Endothelial cell of umbilical vein (primary cell): ENCODE data around the gene HYLS1. TPM values are rescaled to one million over a fixed set of nuclear protein-coding genes. Genes with fewer than 3 reads are reported as not detected.

Experiments
- BruUV-seq: library from RNA; stranded (reverse); fragments of 400-500 nt; replicated peaks from 2 replicates; lab custom pipeline; 2021; lab: Mats Ljungman, UMichigan
- CTCF ChIA-PET: fragments of 300-600, 350-600 bp; sonication (Branson Sonifier 250); formaldehyde crosslinking; loops from one replicate; lab custom pipeline; 2021; ENCODE audit warnings: antibody characterized with exemption, inconsistent platforms; lab: Charles Lee
- POLR2A ChIA-PET: fragments of 300-600, 350-600 bp; sonication (Branson Sonifier 250); formaldehyde crosslinking; loops from one replicate; lab custom pipeline; 2021; ENCODE audit warnings: antibody characterized with exemption, inconsistent platforms; lab: Charles Lee
- DNase-seq: peaks from one replicate; pipeline ENCODE4 v3.0.0-alpha.2; 2011; ENCODE audit warnings: low read depth, low spot score
- FAIRE-seq: peaks from 2 replicates; lab custom pipeline; 2011; peaks lifted over from hg19 to GRCh38; lab: Jason Lieb, UNC
- H2AFZ ChIP-seq: 2 replicates; pipeline ENCODE4 v1.6.0; 2012; ENCODE audit warnings: low read depth, low read length, control low read depth, inconsistent platforms
- H3K27ac ChIP-seq: 2 replicates; pipeline ENCODE4 v1.5.1; 2011; ENCODE audit warnings: low read depth, mild to moderate bottlenecking, control low read depth, low read length, moderate library complexity; ENCODE audit not compliant: insufficient read depth
- H3K27me3 ChIP-seq, 2 experiments: 2 replicates each; pipeline versions ENCODE4 v1.6.0 to v1.6.1; 2011; ENCODE audit warnings: low read length in 2 of 2, mixed read lengths in 1 of 2; ENCODE audit not compliant: control insufficient read depth in 2 of 2, insufficient read depth in 2 of 2
- H3K36me3 ChIP-seq, 2 experiments: 2 replicates in 1 of 2; 3 replicates in 1 of 2; pipeline ENCODE4 v1.5.1; 2011; ENCODE audit warnings: low read length in 2 of 2, mild to moderate bottlenecking in 1 of 2, moderate library complexity in 1 of 2; ENCODE audit not compliant: control insufficient read depth in 2 of 2, insufficient read depth in 2 of 2; ENCODE audit errors: extremely low read depth in 1 of 2
- H3K4me1 ChIP-seq: 3 replicates; pipeline ENCODE4 v1.5.1; 2011; ENCODE audit warnings: mild to moderate bottlenecking, low read length; ENCODE audit not compliant: control insufficient read depth, insufficient read depth; ENCODE audit errors: extremely low read depth
- H3K4me2 ChIP-seq: 2 replicates; pipeline ENCODE4 v1.6.1; 2011; ENCODE audit warnings: low read length, control low read depth, mixed read lengths; ENCODE audit not compliant: insufficient read depth
- H3K4me3 ChIP-seq, 3 experiments: fragments of 200-600 bp in 1 of 3; sonication (generic), shearing (Covaris generic) in 1 of 3; replicated peaks in 1 of 3; 2 replicates each; pipeline ENCODE4 v1.5.1; 2011 to 2016; ENCODE audit warnings: control low read depth in 3 of 3, low read length in 3 of 3, mild to moderate bottlenecking in 2 of 3, inconsistent platforms in 1 of 3, low read depth in 1 of 3, moderate library complexity in 1 of 3; ENCODE audit not compliant: insufficient read depth in 1 of 3
- H3K79me2 ChIP-seq: 2 replicates; pipeline ENCODE4 v1.6.0; 2012; ENCODE audit warnings: low read length, inconsistent platforms; ENCODE audit not compliant: control insufficient read depth, insufficient read depth
- H3K9ac ChIP-seq: replicated peaks from 2 replicates; pipeline ENCODE3; 2011; ENCODE audit warnings: low read length, control low read depth; ENCODE audit not compliant: insufficient read depth; ENCODE audit errors: extremely low read depth
- H3K9me1 ChIP-seq: replicated peaks from 3 replicates; pipeline ENCODE4 v1.6.0; 2011; ENCODE audit warnings: mild to moderate bottlenecking, low read length; ENCODE audit not compliant: control insufficient read depth, insufficient read depth; ENCODE audit errors: extremely low read depth
- H3K9me3 ChIP-seq: replicated peaks from 2 replicates; pipeline ENCODE4 v1.5.1; 2012; ENCODE audit warnings: low read length, inconsistent platforms; ENCODE audit not compliant: control insufficient read depth, insufficient read depth
- H4K20me1 ChIP-seq: replicated peaks from 2 replicates; pipeline ENCODE3; 2011; ENCODE audit warnings: mild to moderate bottlenecking, low read length; ENCODE audit not compliant: control insufficient read depth, insufficient read depth; ENCODE audit errors: extremely low read depth
- EZH2 ChIP-seq: IDR thresholded peaks from 2 replicates; pipeline ENCODE4 v1.6.1; 2012; ENCODE audit warnings: borderline replicate concordance, low read depth, mild to moderate bottlenecking, moderate library complexity, low read length, inconsistent platforms; ENCODE audit not compliant: severe bottlenecking
- FOS ChIP-seq: IDR thresholded peaks from 2 replicates; pipeline ENCODE4 v1.6.1; 2011; ENCODE audit warnings: mild to moderate bottlenecking, low read length, moderate library complexity, borderline replicate concordance; ENCODE audit not compliant: insufficient read depth
- GATA2 ChIP-seq: IDR thresholded peaks from 2 replicates; pipeline ENCODE4 v1.7.0; 2011; ENCODE audit warnings: low read depth, mild to moderate bottlenecking, moderate library complexity, mixed read lengths, low read length; ENCODE audit not compliant: insufficient read length, insufficient read depth
- JUN ChIP-seq: IDR thresholded peaks from 2 replicates; pipeline ENCODE4 v1.6.1; 2011; ENCODE audit warnings: borderline replicate concordance, low read depth; ENCODE audit not compliant: insufficient read length, insufficient read depth
- MYC ChIP-seq: IDR thresholded peaks from one replicate; pipeline ENCODE4 v1.6.1; 2011; ENCODE audit warnings: mild to moderate bottlenecking, low read depth, low read length
- POLR2A ChIP-seq: IDR thresholded peaks from 2 replicates; pipeline ENCODE4 v1.6.1; 2012; ENCODE audit warnings: low read depth, mild to moderate bottlenecking, control low read depth, low read length
- POLR2AphosphoS5 ChIP-seq: IDR thresholded peaks from 2 replicates; pipeline ENCODE4 v1.6.1; 2012; ENCODE audit warnings: low read depth, mild to moderate bottlenecking, control low read depth, low read length, moderate library complexity; ENCODE audit not compliant: insufficient read depth
- dilution Hi-C: fragments of 300-500 bp; cut with MboI; formaldehyde crosslinking; loops from one replicate; pipeline ENCODE4 v1.15.0; 2019; ENCODE audit warnings: low sequenced_read_pairs; ENCODE audit not compliant: extremely low pct_ligation_motif_present
- intact Hi-C: fragments of 100-400 bp; cut with micrococcal nuclease; formaldehyde crosslinking; loops from one replicate; pipeline ENCODE4 v1.10.0; 2022
- polyA plus RNA-seq, 4 experiments: library from polyadenylated mRNA; depleted of rRNA in 3 of 4; stranded (reverse) in 3 of 4; unstranded in 1 of 4; fragments of >200 nt; gene quantifications; 2 replicates each; pipeline versions ENCODE4 v1.2.1 to v1.2.3, GENCODE V29; 2011 to 2012; ENCODE audit warnings: missing spikeins in 1 of 4
- total RNA-seq: library from RNA; stranded (reverse); gene quantifications from 2 replicates; pipeline ENCODE4 v1.2.3, GENCODE V29; 2021
- TF ChIP-seq, protein P1 (sequence below), 2 donors: IDR thresholded peaks; 1 replicate in 1 of 2; 2 replicates in 1 of 2; pipeline ENCODE4 v1.5.1; 2011; ENCODE audit warnings: low read length in 2 of 2, mild to moderate bottlenecking in 2 of 2, moderate library complexity in 2 of 2, control low read depth in 1 of 2, inconsistent platforms in 1 of 2, low read depth in 1 of 2; ENCODE audit not compliant: insufficient read depth in 1 of 2; ENCODE audit errors: extremely low read depth in 1 of 2
- TF ChIP-seq, protein P2 (sequence below): IDR thresholded peaks from 2 replicates; pipeline ENCODE4 v1.6.1; 2011; ENCODE audit not compliant: insufficient read depth, insufficient read length

Gene HYLS1
- total and polyA plus RNA-seq, 2 donors (not counting 3 experiments of a cell fraction or from before 2014, with no cell fraction given): 4.7 to 12.6 TPM

DNA sequence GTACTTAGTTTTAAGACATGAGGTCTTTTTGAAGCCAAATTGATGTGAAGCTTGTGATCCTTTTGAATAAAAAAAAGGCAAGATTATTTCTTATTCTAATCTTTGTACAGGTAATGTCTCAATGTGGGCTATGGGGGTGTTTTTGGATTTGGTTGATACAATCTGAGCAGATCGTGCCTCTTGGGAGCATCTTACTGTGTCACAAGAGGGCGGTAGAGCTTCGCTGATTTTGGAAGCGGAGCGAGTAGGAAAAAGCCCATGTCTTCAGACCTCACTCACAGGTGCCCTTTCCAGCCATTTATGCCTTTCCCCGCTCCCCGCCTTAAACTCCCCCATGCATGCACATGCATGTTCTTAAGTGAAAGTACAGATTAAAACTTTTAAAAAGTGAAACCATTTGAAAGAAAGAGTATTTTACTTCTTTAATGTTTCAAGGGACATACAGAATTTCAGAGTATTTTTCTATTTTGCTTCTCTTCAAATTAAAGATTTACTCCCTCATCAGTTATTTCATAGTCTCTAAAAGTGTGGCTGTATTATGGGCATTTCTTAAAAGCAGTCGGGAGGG, 35.6 kb downstream of the HYLS1 start:
- TF ChIP-seq GATA2: peak; percentile 10
- TF ChIP-seq, protein P1, sequence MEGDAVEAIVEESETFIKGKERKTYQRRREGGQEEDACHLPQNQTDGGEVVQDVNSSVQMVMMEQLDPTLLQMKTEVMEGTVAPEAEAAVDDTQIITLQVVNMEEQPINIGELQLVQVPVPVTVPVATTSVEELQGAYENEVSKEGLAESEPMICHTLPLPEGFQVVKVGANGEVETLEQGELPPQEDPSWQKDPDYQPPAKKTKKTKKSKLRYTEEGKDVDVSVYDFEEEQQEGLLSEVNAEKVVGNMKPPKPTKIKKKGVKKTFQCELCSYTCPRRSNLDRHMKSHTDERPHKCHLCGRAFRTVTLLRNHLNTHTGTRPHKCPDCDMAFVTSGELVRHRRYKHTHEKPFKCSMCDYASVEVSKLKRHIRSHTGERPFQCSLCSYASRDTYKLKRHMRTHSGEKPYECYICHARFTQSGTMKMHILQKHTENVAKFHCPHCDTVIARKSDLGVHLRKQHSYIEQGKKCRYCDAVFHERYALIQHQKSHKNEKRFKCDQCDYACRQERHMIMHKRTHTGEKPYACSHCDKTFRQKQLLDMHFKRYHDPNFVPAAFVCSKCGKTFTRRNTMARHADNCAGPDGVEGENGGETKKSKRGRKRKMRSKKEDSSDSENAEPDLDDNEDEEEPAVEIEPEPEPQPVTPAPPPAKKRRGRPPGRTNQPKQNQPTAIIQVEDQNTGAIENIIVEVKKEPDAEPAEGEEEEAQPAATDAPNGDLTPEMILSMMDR (IDR thresholded peaks at IDR 0.05; ENCODE audit: extremely low read depth in 1 of 2, insufficient read depth in 1 of 2, low read depth in 1 of 2, low read length in 2 of 2): peak; percentile 73 to 74
- TF ChIP-seq, protein P2, sequence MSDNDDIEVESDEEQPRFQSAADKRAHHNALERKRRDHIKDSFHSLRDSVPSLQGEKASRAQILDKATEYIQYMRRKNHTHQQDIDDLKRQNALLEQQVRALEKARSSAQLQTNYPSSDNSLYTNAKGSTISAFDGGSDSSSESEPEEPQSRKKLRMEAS: no peak
- DNase-seq: peak; percentile 69
- no TSS peak for BruUV-seq
- CTCF ChIA-PET: interaction anchor here (0.6 to 5.1 kb wide), 5 partner anchors 10 to 275 kb away, joined by 3 to 113 read pairs (median 4); no protein-coding TSS in a partner anchor
- Histone ChIP-seq H3K79me2 (no peaks in the 10 kb centered on the region), H3K27ac (no peak overlapping the region), H3K36me3 (no peaks in the 10 kb centered on the region), H2AFZ (no peak overlapping the region), H3K4me1 (no peaks in the 10 kb centered on the region), H3K4me3 (no peak overlapping the region), H3K4me2 (no peak overlapping the region), H4K20me1 (no peaks in the 10 kb centered on the region), H3K27me3 (peaks cover 2 to 7% of the 10 kb centered on the region in 2 experiments), H3K9me1 (no peaks in the 10 kb centered on the region), H3K9ac (no peak overlapping the region), H3K9me3 (no peaks in the 10 kb centered on the region)
- POLR2A ChIA-PET: no interaction called here
- intact Hi-C loops (loop anchor here (1.0 to 10.0 kb wide), 5 partner anchors 138 to 379 kb away; partner anchors contain the start of genes DCPS, FOXRED1 and SRPRA), dilution Hi-C loops (no loop called here)
- peak; percentile 62 for FAIRE-seq

DNA sequence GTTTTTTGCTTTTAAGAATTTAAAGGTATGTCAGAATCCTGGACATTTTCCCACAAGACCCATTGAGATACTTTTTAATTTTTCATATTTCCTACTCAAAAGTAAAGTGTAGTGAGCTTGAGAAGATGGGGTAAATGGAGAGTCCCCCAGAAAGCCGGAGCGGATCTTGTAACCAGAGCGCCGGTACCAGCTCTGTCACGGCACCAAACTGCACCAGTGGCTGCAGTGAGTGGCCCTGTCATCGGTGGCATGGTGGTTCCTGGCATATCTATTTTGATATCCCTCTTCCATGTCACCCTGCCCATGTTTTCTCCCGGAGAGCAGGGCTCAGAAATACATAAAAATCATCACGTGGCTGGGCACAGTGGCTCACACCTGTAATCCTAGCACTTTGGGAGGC, 36.2 kb downstream of the HYLS1 start:
- Histone ChIP-seq H3K79me2 (no peaks in the 10 kb centered on the region), H3K36me3 (no peaks in the 10 kb centered on the region), H3K4me1 (no peaks in the 10 kb centered on the region), H3K9ac (no peak overlapping the region), H3K27me3 (peaks cover 2 to 7% of the 10 kb centered on the region in 2 experiments), H3K27ac (no peak overlapping the region), H3K9me3 (no peaks in the 10 kb centered on the region), H2AFZ (no peak overlapping the region), H3K4me2 (no peak overlapping the region), H3K9me1 (no peaks in the 10 kb centered on the region), H3K4me3 (no peak overlapping the region), H4K20me1 (no peaks in the 10 kb centered on the region)
- BruUV-seq: no TSS peak
- ChIA-PET POLR2A (no interaction called here), CTCF (interaction anchor here (1.0 to 5.1 kb wide), 4 partner anchors 10 to 274 kb away, joined by 3 to 113 read pairs (median 5); no protein-coding TSS in a partner anchor)
- intact Hi-C loops: loop anchor here (1.0 to 10.0 kb wide), 5 partner anchors 138 to 379 kb away; partner anchors contain the start of genes DCPS, FOXRED1 and SRPRA
- DNase-seq: no peak
- FAIRE-seq: no peak
- dilution Hi-C loops: no loop called here
- TF ChIP-seq, protein P2: no peak
- TF ChIP-seq FOS (no peak), GATA2 (no peak), MYC (no peak), POLR2AphosphoS5 (no peak), EZH2 (no peak), POLR2A (no peak), JUN (no peak)
- TF ChIP-seq, protein P1 (IDR thresholded peaks at IDR 0.05; ENCODE audit: extremely low read depth in 1 of 2, insufficient read depth in 1 of 2, low read depth in 1 of 2, low read length in 2 of 2): no peak
